Neural cell (in vitro differentiated cells): ENCODE measurements around the gene CPA1.

Experiments used
- EP300 ChIP-seq: fragments of 450-650 bp; conservative IDR thresholded peaks from 2 replicates; pipeline ENCODE4 v1.6.1; 2014; ENCODE audit warnings: antibody characterized with exemption, mild to moderate bottlenecking, moderate library complexity; ENCODE audit not compliant: poor library complexity, severe bottlenecking
- EZH2 ChIP-seq: fragments of 200-600, 300-800 bp; shearing (Covaris generic), sonication (generic); IDR thresholded peaks from 2 replicates; pipeline ENCODE4 v1.6.1; 2014; ENCODE audit warnings: antibody characterized with exemption, low read length, borderline replicate concordance, mild to moderate bottlenecking; ENCODE audit not compliant: insufficient read depth, poor library complexity, severe bottlenecking
- MXI1 ChIP-seq: fragments of 450-650 bp; conservative IDR thresholded peaks from 2 replicates; pipeline ENCODE4 v1.6.1; 2014; ENCODE audit warnings: antibody characterized with exemption, mild to moderate bottlenecking; ENCODE audit not compliant: poor library complexity, severe bottlenecking
- POLR2AphosphoS5 ChIP-seq: IDR thresholded peaks from 2 replicates; pipeline ENCODE4 v1.6.1; 2012
- RAD21 ChIP-seq: fragments of 450-650 bp; conservative IDR thresholded peaks from 2 replicates; pipeline ENCODE4 v1.6.1; 2014; ENCODE audit warnings: antibody characterized with exemption, mild to moderate bottlenecking, moderate library complexity
- SMC3 ChIP-seq: fragments of 450-650 bp; conservative IDR thresholded peaks from 2 replicates; pipeline ENCODE4 v1.6.1; 2014; ENCODE audit warnings: antibody characterized with exemption, mild to moderate bottlenecking, moderate library complexity; ENCODE audit not compliant: poor library complexity
- TAF1 ChIP-seq: IDR thresholded peaks from 2 replicates; pipeline ENCODE4 v1.6.1; 2012; ENCODE audit warnings: low read depth
- TF ChIP-seq, protein P1 (sequence below): fragments of 450-650 bp; IDR thresholded peaks from 2 replicates; pipeline ENCODE4 v1.5.1; 2014; ENCODE audit warnings: antibody characterized with exemption, mild to moderate bottlenecking, moderate library complexity; ENCODE audit not compliant: poor library complexity, severe bottlenecking

DNA sequence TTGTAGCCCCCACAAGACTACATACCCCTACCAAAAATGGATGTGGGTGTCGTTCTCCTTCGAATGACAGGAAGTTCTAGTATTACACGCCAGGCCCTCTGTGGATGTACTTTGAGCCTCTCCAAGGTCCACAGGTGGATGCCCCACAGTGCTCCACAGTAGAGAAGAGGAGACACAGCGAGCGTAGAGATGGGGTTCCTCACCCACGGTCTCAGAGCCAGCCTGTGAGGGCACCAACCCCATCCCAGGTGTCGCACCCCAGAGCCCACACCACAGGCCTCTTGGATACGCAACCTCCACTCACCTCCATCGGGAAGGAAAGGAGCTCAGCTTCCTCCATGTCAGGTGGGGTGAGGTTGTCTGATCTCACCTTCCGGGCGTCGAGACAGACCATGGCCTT, 33.4 kb upstream of the CPA1 start:
- TF ChIP-seq TAF1 (no peak), POLR2AphosphoS5 (no peak), RAD21 (no peak), EZH2 (no peak), SMC3 (no peak), EP300 (no peak), MXI1 (no peak)
- TF ChIP-seq, protein P1, sequence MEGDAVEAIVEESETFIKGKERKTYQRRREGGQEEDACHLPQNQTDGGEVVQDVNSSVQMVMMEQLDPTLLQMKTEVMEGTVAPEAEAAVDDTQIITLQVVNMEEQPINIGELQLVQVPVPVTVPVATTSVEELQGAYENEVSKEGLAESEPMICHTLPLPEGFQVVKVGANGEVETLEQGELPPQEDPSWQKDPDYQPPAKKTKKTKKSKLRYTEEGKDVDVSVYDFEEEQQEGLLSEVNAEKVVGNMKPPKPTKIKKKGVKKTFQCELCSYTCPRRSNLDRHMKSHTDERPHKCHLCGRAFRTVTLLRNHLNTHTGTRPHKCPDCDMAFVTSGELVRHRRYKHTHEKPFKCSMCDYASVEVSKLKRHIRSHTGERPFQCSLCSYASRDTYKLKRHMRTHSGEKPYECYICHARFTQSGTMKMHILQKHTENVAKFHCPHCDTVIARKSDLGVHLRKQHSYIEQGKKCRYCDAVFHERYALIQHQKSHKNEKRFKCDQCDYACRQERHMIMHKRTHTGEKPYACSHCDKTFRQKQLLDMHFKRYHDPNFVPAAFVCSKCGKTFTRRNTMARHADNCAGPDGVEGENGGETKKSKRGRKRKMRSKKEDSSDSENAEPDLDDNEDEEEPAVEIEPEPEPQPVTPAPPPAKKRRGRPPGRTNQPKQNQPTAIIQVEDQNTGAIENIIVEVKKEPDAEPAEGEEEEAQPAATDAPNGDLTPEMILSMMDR, result no peak
